H1 (cell line): ENCODE data around the gene PNRC1. TPM values are rescaled to one million over a fixed set of nuclear protein-coding genes. Genes with fewer than 3 reads are reported as not detected.

Source experiments
- TAF7 ChIP-seq: optimal IDR thresholded peaks from 2 replicates; pipeline ENCODE3; 2011; ENCODE audit warnings: low read depth, mild to moderate bottlenecking, inconsistent platforms, low read length, moderate library complexity, borderline replicate concordance
- polyA plus RNA-seq, 7 experiments: library from polyadenylated mRNA; depleted of rRNA in 3 of 7; stranded (reverse) in 5 of 7; unstranded in 2 of 7; fragments of >200 nt in 5 of 7; fragments of 200-250 nt in 2 of 7; gene quantifications; 1 replicate in 5 of 7; 2 replicates in 1 of 7; 4 replicates in 1 of 7; pipeline versions ENCODE4 v1.2.1 to v1.2.3, GENCODE V29; 2011 to 2013; ENCODE audit warnings: missing spikeins in 2 of 7, mixed read lengths in 2 of 7
- total RNA-seq: library from RNA; stranded (reverse); fragmentation: NEBNext Ultra II Directional; extraction: Animal tissue kit (Norgen Biotek cat#: 25700); gene quantifications from 2 replicates; pipeline ENCODE4 v1.2.1, GENCODE V29; 2021

PNRC1 gene
- total and polyA plus RNA-seq, 2 of the 8 experiments (the other 6 are each of a cell fraction or from before 2014, with no cell fraction given), result 6.3 to 48.5 TPM

DNA sequence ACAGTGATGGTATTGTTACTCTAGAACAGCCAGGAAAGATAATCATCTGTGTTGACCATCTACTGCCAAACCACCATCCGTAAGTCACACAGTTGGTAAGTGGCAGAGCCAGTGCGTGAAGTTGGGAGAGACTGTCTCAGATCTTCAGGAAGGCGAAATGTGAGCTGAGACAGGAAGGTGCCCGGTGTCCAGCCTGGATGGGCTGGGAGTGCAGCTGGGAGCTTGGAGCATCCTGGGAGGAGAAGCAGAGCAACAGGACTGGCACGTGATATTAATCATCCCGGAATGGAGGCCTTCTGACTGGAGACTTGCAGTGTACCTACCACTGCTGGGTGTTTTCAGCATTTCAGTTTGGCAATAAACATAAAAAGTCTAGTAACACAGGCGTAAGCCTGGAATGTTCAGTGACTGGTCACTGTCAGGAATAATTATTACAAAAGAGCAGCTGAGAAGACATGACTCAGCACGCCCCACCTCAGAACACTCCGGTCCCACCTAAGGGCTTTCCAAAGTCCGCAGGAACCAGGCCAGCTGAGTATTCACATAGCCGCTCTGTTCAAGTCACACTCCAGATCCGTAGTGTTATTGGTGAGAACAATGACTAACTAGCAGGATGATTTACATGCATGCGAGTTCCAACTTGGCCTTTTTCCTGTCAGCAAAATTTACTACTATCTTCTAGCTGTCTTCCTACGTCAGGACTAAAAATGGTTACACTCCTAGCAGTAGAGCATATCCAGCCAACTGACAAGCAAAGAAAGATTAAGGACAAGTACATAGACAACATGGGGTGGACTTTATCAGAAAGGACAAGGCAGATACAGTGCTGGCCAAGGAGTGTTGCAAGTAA is 45.1 kb upstream of the PNRC1 start (continued):
- TF ChIP-seq TAF7, result no peak
